ENCODE results near the gene SLC38A11. TPM values are rescaled to one million over a fixed set of nuclear protein-coding genes. Genes with fewer than 3 reads are reported as not detected.

Gene SLC38A11
- total RNA-seq, 4 donors from 2014 or later, result 0.19 to 9.9 (median 0.77) TPM

DNA sequence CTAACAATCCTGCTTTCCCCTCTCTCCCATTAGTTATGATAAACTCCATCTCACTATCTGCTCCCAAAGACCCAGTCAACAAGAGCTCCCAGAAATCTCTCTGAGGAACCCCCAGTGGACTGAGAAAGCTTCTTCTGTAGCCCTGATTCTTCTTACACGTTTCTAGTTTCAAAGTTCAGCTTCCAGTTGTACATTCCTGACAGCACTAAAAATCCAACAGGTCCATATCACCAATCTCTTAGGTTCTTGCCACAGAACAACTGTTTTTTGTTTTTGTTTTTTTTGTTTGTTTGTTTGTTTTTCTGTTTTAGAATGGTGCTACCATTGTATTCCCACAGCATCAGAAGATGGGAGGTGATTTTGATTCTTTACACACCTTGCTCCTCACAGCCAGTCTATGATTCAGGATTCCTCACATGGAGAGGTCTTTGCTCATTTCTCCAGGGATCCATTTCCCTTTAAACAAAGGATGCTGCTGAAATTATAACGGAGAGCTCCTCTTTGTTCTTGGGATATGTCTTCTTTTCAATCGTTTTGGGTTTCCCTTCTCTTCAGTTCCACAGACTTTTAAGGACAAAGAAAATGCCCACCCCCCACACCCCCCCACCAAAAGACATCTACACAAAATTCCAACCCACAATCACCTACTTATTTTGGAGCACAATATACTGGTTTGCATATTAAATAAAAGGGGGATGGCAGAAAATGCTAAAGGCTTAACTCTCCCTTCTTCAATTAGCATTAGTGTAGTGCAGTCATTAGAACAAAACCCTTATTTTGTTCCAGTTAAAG, 57.7 kb downstream of the SLC38A11 start:
- no peak for DNase-seq (ENCODE audit: low spot score)
- TF ChIP-seq, protein P1, sequence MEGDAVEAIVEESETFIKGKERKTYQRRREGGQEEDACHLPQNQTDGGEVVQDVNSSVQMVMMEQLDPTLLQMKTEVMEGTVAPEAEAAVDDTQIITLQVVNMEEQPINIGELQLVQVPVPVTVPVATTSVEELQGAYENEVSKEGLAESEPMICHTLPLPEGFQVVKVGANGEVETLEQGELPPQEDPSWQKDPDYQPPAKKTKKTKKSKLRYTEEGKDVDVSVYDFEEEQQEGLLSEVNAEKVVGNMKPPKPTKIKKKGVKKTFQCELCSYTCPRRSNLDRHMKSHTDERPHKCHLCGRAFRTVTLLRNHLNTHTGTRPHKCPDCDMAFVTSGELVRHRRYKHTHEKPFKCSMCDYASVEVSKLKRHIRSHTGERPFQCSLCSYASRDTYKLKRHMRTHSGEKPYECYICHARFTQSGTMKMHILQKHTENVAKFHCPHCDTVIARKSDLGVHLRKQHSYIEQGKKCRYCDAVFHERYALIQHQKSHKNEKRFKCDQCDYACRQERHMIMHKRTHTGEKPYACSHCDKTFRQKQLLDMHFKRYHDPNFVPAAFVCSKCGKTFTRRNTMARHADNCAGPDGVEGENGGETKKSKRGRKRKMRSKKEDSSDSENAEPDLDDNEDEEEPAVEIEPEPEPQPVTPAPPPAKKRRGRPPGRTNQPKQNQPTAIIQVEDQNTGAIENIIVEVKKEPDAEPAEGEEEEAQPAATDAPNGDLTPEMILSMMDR (IDR thresholded peaks at IDR 0.05), result no peak
- ATAC-seq (ENCODE audit: low FRiP score), result no peak

DNA sequence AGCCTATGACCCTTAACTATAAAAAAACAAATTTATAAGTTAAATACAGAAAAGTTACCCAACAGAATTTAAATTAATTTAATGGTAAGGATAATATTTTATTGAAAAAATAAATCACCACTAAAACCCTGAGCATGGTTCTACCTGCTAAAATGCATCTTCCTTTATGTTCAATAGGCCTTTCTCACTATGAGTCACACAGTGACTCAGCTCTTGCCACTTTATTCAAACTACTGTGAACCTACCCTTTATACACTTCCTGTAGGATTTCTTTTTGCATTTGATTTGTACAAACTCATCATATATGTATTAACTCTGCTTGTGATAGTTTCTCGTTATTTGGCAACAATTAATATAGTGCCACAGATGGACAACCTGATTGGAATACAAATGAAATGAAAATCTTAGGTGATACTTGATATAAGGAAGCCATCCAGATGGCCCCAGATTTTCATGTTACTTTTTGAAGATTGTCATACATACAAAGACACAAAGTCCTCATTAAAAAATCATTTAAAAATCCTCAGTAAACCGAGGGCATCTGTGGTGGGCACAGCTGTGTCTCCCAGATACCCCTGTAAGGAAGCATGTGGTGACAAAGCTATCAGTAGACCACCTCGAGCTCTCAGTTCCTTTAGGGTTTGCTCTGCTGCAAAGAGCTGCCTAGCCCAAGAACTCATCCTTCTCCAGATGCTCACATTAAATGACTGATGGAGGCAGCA, 58.5 kb downstream of the SLC38A11 start:
- peak; percentile 78 for ATAC-seq (ENCODE audit: low FRiP score)
- TF ChIP-seq, protein P1 (IDR thresholded peaks at IDR 0.05), result no peak

DNA sequence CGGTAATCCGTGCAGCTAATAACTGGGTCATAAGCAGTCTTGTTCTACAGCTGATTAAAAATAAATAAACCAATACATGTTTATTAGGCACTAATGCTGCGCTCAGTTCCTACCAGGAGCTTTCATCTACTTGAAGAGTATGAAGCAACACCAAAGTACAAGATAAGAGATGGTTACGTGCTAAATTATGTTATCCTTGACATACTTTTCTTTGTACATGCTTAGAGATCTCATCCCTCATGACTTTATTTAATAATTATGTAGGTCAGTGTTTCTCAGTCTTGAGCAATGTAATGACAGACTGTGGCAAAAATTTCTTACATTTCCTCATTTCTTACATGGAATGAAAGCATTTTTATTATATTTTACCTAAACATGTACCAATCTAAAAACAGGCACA, 59.1 kb downstream of the SLC38A11 start:
- DNase-seq (ENCODE audit: low spot score), result no peak
- peak; percentile 77 for ATAC-seq (ENCODE audit: low FRiP score)
- TF ChIP-seq, protein P1 (IDR thresholded peaks at IDR 0.05), result no peak

More for the DNA sequence above, 58.5 kb downstream of the SLC38A11 start:
- DNase-seq (ENCODE audit: low spot score), result no peak

DNA sequence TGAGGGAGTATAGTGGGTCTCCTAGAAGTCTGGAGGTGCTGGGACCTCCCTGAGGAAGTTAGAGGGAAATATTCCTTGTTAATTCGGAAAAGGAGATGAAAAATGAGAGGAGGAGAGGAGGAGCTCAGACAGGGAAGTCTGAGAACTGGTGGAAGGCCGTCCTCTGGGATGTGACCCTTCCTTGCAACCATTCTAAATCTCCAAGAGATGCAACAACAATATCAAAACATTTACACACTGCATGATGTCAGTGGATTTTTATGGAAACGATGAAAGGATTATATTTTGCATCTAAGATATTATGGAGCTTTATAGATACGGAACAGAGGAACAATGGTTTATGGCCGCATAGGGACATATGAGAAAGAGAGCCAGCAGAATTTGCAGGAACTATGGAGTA, 63.9 kb downstream of the SLC38A11 start:
- DNase-seq (ENCODE audit: low spot score) (no peak), ATAC-seq (ENCODE audit: low FRiP score) (no peak)
- TF ChIP-seq, protein P1 (IDR thresholded peaks at IDR 0.05), result no peak

DNA sequence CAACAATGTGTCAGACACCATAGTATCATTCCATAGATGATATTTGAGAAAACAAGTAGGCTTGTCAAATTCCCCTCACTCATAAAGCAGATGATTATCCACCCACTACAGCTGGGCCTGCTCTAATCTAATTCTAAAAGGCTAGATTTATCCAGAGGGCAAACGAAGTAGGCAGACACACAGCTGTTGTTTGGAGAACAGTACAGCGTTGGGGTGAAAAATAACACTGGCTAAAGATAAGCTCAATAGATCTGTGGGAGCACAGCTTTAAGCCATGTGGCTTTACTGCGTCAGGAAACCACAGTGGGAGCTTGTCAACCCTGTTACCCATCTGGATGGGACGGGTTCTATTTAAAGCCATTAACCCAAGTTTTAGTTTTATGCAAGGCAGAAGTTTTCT, 64.8 kb downstream of the SLC38A11 start:
- TF ChIP-seq, protein P1 (IDR thresholded peaks at IDR 0.05), result no peak
- ATAC-seq (ENCODE audit: low FRiP score), result no peak
- DNase-seq (ENCODE audit: low spot score), result no peak

DNA sequence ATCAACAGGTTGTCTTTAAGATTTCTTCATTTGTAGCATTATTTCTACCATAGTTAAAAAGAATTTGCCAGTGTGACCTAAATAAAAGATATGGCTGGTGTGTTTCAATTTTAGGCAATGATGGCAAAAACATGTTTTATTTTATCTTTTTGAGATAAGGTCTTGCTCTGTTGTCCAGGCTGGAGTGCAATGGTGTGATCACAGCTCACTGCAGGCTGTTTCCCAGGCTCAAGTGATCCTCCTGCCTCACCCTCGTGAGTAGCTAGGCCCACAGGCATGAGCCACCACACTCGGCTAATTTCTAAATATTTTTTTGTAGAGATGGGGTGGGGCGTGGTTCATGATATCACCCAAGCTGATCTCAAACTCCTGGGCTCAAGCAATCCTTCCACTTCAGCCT, 66.7 kb downstream of the SLC38A11 start:
- DNase-seq (ENCODE audit: low spot score) (no peak), ATAC-seq (ENCODE audit: low FRiP score) (no peak)
- TF ChIP-seq, protein P1 (IDR thresholded peaks at IDR 0.05), result no peak

Data from omental fat pad (tissue), 4 donors.